AG10803 (cell line): ENCODE results near the gene RTL9.
"Not testable (repeated sequence)": the region's sequence is repeated elsewhere in the genome, so short reads cannot be mapped to it uniquely, and the experiment has no call there.

Experiments
- DNase-seq: peaks from one replicate; pipeline ENCODE4 v3.0.0; 2010; ENCODE audit warnings: low read depth
- H3K4me3 ChIP-seq: 2 replicates; pipeline ENCODE4 v1.5.1; 2011; ENCODE audit warnings: mild to moderate bottlenecking, low read length, control low read depth
- CTCF ChIP-seq: conservative IDR thresholded peaks from 2 replicates; pipeline ENCODE4 v1.5.1; 2011; ENCODE audit warnings: mild to moderate bottlenecking, low read length, control low read depth, inconsistent platforms

Gene RTL9

GRCh38 chrX:110403441-110404238 is 45.0 kb downstream of the RTL9 start:
- no peak overlapping the region for H3K4me3 ChIP-seq
- TF ChIP-seq CTCF = no peak
- peak; percentile 81 for DNase-seq

GRCh38 chrX:110404376-110404775 is 45.7 kb downstream of the RTL9 start:
- no peak overlapping the region for H3K4me3 ChIP-seq
- no peak for TF ChIP-seq CTCF
- no peak for DNase-seq

- not testable (repeated sequence) for DNase-seq, H3K4me3 ChIP-seq
These were observed 47.6 kb downstream of the RTL9 start for GRCh38 chrX:110406250-110406649.

GRCh38 chrX:110406822-110407221 is 48.2 kb downstream of the RTL9 start:
- DNase-seq = no peak
- H3K4me3 ChIP-seq = no peak overlapping the region
- TF ChIP-seq CTCF = no peak

GRCh38 chrX:110407910-110408545 is 49.4 kb downstream of the RTL9 start:
- H3K4me3 ChIP-seq = no peak overlapping the region
- TF ChIP-seq CTCF = peak; percentile 69
- peak; percentile 55 for DNase-seq
